ENCODE measurements around the gene ITGA5. TPM values are rescaled to one million over a fixed set of nuclear protein-coding genes. Genes with fewer than 3 reads are reported as not detected.
A peak's percentile ranks its signal among the peaks of the same experiment; 100 is the strongest.

Gene ITGA5
- total and polyA plus RNA-seq, 2 of the 13 experiments (the other 11 are each of a cell fraction or from before 2014, with no cell fraction given) = 0.20 to 0.40 TPM

DNA sequence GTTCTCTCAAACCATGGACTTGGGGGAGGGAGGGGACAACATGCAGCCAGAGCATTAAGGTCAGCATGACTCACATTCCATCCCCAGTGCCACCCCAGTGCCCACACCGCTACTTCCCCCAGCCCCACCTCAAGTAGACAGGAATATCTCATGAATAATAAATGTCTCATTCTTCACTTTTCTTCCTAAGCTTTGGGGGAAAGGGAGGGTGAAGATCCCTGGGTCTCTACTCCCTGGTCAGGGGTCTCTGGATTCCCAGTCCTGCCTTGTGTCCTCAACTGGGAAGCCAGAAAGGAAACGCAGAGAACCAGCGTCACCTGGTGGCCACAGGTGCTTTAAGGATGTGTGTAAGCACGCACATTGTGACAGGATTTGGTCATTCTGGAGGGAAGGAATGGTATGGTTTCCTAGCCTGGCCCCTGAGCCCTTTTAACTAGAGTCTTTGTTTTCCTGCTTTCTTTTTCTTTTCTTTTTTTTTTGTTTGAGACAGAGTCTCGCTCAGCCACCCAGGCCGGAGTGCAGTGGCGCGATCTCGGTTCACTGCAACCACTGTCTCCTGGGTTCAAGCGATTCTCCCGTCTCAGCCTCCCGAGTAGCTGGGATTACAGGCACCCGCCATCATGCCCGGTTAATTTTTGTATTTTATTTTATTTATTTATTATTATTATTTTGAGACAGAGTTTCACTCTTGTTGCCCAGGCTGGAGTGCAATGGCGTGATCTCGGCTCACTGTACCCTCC, 58.2 kb downstream of the ITGA5 start (continued):
- TF ChIP-seq, protein P1, sequence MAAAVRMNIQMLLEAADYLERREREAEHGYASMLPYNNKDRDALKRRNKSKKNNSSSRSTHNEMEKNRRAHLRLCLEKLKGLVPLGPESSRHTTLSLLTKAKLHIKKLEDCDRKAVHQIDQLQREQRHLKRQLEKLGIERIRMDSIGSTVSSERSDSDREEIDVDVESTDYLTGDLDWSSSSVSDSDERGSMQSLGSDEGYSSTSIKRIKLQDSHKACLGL (CRISPR knock-in tag; IDR thresholded peaks at IDR 0.05) = no peak
- TF ChIP-seq FOXJ3 (CRISPR knock-in tag; IDR thresholded peaks at IDR 0.05; ENCODE audit: borderline replicate concordance) (no peak), ZNF382 (CRISPR knock-in tag; IDR thresholded peaks at IDR 0.05; ENCODE audit: borderline replicate concordance) (no peak), ZNF547 (CRISPR knock-in tag; IDR thresholded peaks at IDR 0.05) (0 out of 2 replicates have a peak, but pooled peaks have one; percentile 32), POLR2AphosphoS5 (IDR thresholded peaks at IDR 0.05; ENCODE audit: low read depth, low read length) (no peak), FOSL1 (CRISPR knock-in tag; IDR thresholded peaks at IDR 0.05; ENCODE audit: borderline replicate concordance) (no peak), HOXA3 (CRISPR knock-in tag; IDR thresholded peaks at IDR 0.05) (peak; percentile 44; the same call in 1 of the 2 replicates), NPAS2 (CRISPR knock-in tag; IDR thresholded peaks at IDR 0.05; ENCODE audit: borderline replicate concordance) (no peak), FOXK1 (CRISPR knock-in tag; IDR thresholded peaks at IDR 0.05; ENCODE audit: borderline replicate concordance, low read depth) (peak; percentile 56; the same call in 1 of the 2 replicates), ZNF510 (CRISPR knock-in tag; IDR thresholded peaks at IDR 0.05; ENCODE audit: low read depth) (0 out of 2 replicates have a peak, but pooled peaks have one; percentile 43), CBX1 (IDR thresholded peaks at IDR 0.05; ENCODE audit: low read depth) (no peak), SNAPC5 (CRISPR knock-in tag; IDR thresholded peaks at IDR 0.05; ENCODE audit: borderline replicate concordance) (no peak), FOXK2 (IDR thresholded peaks at IDR 0.05) (no peak), ZNF644 (CRISPR knock-in tag; IDR thresholded peaks at IDR 0.05; ENCODE audit: low read depth) (no peak), HNF4G (IDR thresholded peaks at IDR 0.05; ENCODE audit: borderline replicate concordance, low read depth, low read length) (no peak), HNF4G (CRISPR knock-in tag; IDR thresholded peaks at IDR 0.05; ENCODE audit: borderline replicate concordance, low read depth) (no peak), CTCF (CRISPR knock-in tag; IDR thresholded peaks at IDR 0.05) (peak; percentile 98), GTF3A (CRISPR knock-in tag; conservative IDR thresholded peaks at IDR 0.05) (no peak), ISX (CRISPR knock-in tag; conservative IDR thresholded peaks at IDR 0.05) (no peak), RELA (CRISPR knock-in tag; IDR thresholded peaks at IDR 0.05) (no peak), ZBTB2 (CRISPR knock-in tag; IDR thresholded peaks at IDR 0.05; ENCODE audit: low read depth) (no peak)
- TF ChIP-seq, protein P2, sequence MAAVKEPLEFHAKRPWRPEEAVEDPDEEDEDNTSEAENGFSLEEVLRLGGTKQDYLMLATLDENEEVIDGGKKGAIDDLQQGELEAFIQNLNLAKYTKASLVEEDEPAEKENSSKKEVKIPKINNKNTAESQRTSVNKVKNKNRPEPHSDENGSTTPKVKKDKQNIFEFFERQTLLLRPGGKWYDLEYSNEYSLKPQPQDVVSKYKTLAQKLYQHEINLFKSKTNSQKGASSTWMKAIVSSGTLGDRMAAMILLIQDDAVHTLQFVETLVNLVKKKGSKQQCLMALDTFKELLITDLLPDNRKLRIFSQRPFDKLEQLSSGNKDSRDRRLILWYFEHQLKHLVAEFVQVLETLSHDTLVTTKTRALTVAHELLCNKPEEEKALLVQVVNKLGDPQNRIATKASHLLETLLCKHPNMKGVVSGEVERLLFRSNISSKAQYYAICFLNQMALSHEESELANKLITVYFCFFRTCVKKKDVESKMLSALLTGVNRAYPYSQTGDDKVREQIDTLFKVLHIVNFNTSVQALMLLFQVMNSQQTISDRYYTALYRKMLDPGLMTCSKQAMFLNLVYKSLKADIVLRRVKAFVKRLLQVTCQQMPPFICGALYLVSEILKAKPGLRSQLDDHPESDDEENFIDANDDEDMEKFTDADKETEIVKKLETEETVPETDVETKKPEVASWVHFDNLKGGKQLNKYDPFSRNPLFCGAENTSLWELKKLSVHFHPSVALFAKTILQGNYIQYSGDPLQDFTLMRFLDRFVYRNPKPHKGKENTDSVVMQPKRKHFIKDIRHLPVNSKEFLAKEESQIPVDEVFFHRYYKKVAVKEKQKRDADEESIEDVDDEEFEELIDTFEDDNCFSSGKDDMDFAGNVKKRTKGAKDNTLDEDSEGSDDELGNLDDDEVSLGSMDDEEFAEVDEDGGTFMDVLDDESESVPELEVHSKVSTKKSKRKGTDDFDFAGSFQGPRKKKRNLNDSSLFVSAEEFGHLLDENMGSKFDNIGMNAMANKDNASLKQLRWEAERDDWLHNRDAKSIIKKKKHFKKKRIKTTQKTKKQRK (IDR thresholded peaks at IDR 0.05; ENCODE audit: low read length) = no peak
